Stimulated activated CD4-positive, alpha-beta T cell treated with anti-CD3 and anti-CD28 coated beads, TNF-alpha, amount 100 ng/mL, for 48 hours (primary cell): ENCODE data around the gene SMAD5.

ENCODE experiments used
- DNase-seq, 3 donors: peaks; one replicate each; pipeline ENCODE4 v3.0.0-alpha.2; 2020; ENCODE audit warnings: low read depth in 3 of 3

The SMAD5 gene

DNA sequence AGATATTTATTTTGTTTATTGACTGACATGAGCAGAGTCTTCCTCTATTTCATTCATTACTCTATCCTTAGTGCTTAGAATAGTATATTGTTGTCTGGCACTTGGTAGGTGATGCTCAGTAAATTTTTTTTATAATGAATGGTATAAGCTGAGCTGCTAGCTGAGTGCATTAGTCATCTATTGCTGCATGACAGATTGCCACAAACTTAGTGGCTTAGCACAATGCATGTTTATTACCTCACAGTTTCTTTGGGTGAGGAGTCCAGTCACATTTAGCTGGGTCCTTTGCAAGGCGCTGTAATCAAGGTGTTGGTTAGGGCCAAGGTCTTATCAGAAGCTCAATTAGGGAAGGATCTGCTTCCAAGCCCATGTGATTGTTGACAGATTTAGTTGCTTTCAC is 23.1 kb downstream of the SMAD5 start:
- no peak for DNase-seq

DNA sequence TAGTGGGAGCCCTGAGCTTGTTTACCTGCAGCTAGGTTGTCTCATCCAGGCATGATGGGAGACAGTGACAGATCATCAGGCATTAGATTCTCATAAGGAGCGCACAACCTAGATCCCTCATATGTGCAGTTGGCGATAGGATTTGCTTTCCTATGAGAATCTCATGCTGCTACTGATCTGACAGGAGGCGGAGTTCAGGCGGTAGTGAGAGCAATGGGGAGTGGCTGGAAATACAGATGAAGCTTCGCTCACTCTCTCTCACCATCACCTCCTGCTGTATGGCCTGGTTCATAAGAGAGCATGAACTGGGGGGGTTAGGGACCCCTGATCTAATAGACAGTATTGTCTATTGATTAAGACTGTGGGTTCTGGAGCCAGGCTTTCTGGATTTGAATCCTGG is 24.9 kb downstream of the SMAD5 start:
- no peak for DNase-seq

DNA sequence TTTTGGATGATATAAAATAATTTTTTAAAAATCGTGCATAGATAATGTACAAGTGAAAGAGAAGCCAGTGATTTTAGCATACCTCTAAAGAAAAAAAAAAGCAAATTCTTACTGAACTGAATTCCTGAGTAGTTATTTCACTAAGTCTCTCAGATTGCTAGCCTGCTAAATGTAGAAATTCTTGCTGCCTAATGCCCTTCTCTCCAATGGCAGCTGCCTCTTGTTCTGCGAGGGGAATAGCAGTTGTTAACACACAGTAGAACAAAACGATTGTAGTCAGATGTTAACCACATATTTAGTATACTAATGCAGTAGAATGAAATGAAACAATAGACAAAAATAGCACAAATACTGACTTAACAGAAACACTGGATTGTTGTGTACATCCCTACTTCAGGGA is 26.8 kb downstream of the SMAD5 start:
- no peak for DNase-seq

DNA sequence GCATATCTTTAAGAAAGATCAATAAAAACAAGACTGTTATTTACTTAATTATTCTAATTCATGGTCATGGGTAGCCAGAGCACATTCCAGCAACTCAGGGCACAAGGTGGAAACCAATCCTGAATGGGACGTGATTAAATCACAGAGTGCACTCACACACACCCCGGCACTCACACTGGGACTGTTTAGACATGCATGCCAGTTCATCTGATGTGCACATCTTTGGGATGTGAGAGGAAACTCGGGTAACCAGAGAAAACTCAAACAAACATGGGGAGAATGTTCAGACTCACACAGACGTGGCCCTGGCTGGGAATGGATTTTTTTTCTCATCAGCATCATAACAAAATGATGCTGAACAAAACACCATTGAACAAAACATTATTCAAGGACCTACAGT is 29.4 kb downstream of the SMAD5 start:
- no peak for DNase-seq

DNA sequence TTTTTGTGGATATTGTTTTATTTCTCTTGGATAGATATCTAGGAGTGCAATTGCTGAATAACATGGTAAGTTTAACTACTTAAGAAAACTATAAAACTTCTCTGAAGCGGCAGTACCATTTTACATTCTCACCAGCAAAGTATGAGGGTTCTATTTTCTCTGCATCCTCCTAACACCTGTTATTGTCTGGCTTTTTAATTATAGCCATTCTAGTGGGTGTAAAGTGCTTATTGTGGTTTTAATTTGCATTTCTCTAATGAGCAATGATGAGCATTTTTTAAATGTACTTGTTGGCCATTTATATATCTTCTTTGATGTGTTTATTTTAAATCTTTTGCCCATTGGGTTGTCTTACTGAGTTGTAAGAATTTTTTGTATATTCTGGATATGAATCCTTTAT is 31.6 kb downstream of the SMAD5 start:
- DNase-seq = no peak

DNA sequence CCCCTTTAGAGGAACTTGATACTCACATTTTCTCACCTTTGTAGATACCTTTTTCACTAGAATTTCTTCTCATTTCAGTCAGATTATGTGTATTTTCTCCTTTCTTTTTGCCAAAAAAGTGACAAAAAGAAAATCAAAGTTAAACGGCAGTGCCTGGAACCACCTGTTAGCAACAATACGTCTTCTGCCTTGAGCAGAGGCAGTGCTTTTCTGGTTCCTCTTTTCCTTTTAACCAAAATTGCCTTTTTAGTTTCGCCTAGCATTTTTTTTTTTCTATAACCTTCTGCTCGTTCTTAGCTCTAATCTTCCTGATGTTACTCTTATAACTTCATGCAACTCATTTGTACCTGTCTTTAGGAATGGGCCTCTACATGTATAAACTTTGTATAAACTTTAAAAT is 34.3 kb downstream of the SMAD5 start:
- DNase-seq = no peak

DNA sequence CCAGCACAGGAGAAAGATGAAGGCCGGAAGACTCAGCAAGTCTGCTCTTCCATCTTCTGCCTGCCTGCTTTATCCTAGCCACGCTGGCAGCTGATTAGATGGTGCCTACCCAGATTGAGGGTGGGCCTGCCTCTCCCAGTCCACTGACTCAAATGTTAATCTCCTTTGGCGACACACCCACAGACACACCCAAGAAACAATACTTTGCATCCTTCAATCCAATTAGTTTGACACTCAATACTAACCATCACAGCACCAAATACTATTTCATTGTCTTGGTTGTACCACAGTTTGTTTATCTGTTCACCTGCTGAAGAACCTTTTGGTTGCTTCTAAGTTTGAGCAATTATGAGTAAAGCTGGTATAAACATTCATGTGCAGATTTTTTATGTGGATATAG is 36.6 kb downstream of the SMAD5 start:
- DNase-seq = no peak

DNA sequence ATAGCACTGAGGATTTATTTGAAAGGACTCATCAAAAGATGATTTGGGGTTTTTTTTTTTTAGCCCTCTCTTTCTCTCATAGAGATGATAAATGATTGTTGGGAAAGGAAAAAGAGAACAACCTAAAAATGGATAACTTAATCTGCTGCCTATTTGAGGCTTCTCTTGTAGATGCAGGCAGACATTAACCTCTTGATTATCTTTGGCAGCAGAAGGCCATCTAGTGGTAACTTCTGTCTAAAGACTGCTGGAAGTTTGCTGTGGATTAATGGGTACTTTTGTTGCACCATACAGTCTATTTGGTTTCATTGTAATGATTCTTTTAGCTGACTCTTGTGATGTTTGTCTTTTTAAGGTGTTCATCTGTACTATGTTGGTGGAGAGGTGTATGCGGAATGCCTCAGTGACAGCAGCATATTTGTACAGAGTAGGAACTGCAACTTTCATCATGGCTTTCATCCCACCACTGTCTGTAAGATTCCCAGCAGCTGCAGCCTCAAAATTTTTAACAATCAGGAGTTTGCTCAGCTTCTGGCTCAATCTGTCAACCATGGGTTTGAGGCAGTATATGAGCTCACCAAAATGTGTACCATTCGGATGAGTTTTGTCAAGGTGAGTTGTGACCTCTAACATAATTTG is 41.5 kb downstream of the SMAD5 start:
- no peak for DNase-seq

DNA sequence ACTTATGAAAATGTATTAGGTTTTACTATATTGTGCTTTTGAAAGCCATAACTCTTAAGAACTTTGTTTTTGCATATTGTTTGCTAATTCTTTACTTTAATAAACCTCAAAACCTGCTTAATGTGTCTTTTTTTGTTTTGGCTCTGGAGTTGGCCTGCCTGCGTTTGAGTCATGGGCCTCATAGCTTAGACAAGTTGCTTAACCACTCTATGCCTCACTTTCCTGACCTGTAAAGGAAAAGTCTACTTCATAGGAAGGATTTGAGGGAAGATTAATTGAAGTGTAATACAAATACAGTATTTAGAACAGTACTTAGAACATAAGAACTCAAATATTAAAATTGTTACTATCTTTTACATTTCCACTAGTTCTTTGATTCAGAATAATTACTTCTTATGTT is 50.0 kb downstream of the SMAD5 start:
- no peak for DNase-seq

DNA sequence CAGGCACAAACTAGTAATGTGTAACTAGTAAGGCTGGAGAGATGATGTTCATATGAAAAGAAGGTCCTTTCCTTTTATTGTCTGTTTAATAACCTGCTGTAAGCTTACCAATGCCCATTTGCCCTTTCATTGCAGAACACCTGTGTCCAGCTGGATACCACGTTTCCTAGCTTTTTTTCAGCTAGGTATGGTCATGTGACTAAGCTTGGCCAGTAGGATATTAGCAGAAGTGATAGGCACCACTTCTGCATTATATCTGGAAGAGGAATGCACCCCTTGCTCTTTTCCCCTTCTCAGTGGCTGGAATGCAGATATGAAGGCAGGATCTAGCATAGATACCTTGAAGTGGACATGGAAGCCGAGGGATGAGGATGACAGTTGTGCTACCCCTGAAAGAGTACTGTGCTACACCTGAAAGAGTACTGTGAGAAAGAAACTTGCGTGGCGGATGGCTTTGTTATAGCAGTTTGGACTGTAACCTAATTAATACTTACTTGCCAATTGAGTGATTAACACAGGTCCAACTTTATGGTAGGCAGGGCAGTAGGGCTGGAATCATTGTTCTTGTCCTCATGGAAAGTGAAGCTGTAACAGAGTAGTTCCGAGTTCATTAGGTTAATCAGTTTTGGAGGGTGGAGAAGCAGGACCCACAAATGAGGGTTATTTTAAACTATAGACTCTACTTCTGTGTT is 53.5 kb downstream of the SMAD5 start:
- DNase-seq = no peak

DNA sequence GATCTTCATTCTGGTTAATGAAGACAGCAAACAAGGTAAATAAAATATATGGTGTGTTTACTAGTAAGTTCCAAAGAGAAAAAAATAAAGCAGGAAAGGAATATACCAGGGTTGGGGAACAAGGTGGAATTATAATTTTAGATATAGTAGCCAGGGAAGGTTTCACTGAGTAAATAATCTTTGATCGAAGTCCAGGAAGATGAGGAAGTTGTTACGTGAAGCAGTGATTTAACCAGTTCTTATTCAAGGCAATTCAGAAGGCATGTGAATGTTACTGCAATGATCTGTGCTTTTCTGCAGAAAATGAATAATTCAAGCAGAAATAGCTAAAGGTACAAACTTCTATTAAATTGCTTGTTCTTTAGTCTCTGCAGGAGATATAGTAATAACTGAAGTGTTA is 54.2 kb downstream of the SMAD5 start:
- no peak for DNase-seq

DNA sequence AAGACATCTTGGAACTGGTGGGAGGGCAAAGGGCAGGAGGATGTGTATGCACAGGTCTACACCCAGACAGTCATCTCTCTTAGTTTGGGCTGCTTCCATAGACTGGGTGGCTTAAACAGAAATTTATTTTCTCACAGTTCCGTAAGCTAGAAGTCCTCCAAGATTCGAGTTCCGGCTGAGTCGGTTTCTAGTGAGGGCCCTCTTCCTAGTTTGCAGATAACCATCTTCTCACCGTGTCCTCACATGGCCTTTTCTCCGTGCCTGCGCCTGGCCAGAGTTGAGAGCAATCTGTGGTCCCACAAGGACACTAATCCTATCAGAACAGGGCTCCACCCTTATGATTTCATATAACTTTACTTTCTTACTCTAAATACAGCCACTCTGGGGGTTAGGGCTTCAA is 56.2 kb downstream of the SMAD5 start:
- DNase-seq = no peak

DNA sequence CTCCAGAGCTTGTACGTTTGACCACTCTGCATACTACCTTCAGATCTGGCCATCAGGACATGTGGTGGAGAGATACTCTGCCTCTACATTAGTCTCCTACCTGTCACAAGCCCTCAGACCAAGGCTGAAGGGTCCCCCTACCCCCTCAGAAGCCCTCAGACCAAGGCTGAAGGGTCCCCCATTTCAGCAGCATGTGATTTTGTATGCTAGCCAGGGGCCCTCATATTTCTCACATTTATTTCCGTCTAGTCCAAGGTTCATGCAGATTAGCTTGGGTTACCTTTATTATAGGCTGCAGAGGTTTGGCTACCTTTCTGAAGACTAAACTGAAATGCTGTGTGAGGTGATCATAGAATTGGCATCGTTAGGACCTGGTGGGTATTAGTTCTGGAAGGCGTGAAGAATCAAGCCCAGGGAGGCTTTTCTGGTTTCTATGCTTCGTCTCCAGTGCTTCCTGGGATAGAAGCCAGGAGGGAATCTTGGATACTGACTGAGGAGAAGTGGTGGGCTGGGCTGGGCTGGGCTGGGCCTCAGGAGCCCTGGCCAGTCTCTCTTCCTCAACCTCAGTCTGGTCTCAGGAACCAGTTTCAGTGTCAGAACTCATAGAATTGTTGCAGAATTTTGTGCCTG is 57.6 kb downstream of the SMAD5 start:
- DNase-seq = no peak

DNA sequence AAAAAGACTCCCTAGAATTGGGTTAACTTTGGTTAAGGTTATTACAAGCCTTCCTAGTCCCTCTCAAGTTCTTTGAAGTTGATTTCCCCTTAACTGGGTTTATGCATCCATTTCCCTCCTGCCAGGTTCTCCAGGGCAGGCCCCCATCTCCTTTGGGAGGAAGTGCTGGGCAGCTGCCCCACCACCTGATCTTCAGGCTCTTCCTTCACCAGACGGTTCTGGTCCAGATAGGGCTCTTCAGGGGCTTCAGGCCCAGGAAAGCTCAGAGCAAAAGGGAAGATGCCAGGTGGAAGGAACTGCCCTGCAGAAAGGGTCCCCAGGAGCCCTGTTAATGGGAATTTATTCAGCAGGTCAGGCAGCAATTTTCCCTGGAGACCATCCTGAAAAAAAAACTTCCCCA is 58.3 kb downstream of the SMAD5 start:
- no peak for DNase-seq

DNA sequence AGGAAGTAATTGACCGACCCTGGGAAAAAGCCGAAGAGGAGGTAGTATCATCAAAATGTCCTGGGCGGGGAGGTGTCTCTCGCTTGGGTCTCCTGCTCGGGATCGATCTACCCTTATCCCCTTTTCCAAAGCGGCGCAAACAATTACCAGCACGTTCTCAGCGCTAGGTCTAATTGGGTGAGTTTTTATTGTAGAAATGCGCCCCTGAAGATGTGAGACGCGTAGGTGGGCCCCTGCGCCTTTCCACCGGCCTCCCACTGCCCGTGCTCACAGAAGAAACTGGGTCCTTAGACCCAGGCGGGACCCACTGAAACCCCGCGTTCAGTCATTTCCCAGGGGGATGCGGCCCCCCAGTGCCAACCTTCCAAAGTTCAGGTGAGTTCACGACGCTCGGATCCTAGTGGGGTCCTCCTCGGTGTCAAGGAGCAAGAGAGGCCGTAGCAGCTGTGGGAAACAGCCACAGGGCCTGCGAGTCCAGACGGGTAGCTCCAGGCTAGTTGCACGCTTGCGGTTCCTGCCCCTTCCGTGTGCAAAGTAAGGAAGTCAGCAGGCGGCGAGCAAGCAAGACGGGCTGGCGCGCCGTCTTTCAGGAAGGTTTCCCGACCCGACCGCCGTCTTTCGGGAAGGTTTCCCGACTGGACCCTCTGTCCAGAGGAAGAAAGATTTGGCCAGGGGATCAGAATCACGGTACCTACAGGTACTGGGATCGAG is 58.8 kb downstream of the SMAD5 start:
- no peak for DNase-seq

DNA sequence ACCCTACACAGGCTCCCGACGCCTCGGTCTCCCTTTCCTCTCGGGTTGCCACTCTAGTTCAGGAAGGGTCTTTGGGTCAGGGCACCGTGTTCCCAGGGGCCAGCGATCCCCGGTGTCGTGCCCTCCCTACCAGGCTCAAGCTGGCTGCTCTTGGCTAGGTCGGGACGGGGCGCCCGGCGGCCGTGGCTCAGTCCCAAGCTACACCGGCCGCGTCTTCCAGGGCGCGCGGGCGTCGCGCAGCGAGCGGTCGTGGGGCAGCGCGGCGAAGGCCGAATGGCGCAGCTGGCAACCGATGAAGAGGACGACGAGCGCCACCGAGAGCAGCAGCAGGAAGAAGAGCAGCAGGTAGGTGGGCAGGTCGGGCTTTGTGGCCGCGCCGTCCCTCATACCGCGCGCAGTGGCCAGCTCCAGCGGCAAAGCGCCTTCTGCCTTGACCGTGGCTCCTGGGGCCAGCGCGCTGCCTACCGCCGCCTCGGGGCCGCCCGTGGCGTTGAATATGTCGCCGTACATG is 59.4 kb downstream of the SMAD5 start:
- no peak for DNase-seq

DNA sequence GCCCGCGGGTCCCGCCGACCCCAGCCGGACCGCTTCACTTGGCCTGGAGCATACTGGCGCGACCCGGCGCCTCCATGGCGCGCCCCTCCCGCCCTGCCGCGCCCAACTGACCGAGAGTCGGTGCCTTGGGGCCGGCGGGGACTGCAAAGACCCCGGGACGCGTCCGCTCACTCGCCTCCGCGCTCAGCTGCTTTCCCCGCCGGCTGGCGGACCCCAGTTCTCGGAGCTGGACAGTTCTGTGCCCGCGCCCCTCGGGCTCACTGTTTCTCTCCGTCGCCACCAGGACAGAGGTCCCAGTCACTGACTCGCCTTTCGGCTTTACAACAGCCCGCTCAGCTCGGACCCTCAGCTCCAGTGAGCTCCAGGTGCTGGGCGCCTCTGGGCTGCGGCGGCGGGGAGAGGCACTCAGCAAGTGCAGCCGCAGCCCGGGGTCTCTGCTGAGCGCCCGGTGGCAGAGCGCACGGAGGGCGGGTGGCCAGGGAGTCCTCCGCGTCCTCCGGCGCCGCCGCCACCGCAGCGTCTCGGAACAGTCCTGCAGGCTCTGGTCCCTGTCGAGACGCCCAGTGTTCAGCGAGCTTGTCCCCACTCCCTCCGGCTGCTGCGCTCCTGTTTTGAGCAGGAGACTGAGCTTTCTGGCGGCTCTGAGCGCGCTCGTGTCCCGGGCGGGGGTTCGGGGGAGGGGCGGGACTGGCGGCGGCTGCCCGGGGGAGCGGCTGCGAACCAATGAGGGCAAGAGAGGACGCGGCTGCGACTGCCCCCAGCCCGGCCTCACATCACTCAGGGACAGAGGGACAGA is 60.1 kb downstream of the SMAD5 start, which contains the start of gene SMIM32:
Gene SMIM32, minus strand, starts transcription at position 637 of the 796 bp plus-strand sequence. CDS start 638 bp downstream, outside the sequence.
- no peak for DNase-seq

DNA sequence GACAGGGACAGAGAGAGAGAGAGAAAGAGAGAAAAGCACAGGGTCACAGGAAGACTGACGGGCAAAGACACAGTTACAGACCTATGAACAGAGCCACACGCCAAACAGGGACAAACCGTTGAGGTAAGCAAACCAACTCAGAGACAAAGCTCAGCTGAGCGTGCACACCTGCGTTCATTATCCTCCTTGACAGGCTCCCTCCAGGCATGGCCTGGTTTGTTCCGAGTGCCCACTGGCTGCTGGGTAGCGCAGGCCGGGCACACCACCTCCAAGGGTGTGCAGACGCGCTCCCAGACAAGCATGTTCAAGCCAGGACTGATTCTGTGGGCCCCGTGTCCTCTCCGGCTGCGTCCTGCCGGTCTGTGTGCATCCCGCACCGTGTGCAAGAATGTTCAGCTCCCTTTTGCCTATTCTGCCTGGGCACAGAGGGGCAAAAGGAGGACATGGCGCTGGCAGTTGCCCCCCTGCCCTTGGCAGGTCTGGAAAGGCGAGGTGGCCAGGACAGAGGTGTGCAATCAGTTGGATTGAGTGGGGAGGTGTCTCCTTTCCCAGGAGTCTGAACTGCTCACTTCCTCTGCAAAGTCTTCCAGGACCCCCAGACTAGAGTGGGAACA is 60.8 kb downstream of the SMAD5 start:
- DNase-seq = no peak

DNA sequence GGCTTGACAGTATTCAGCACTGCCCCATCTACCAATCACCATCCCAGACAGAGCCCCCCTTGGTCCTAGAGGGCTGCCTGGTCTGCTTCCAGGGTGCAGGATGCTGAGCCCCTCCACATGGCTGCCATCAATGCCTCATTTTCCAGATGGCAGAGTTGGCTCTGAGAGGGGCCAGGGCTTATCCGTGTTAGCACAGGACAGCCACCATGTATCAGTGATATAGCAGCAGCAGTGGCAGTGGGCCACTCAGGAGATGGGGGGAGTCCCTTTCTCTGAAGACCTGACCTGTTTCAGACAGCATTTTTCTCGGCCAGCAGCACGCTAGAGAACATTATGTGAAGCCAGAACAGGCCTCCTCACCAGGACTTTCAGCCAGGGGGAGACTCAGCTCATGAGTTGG is 61.9 kb downstream of the SMAD5 start:
- DNase-seq = no peak

DNA sequence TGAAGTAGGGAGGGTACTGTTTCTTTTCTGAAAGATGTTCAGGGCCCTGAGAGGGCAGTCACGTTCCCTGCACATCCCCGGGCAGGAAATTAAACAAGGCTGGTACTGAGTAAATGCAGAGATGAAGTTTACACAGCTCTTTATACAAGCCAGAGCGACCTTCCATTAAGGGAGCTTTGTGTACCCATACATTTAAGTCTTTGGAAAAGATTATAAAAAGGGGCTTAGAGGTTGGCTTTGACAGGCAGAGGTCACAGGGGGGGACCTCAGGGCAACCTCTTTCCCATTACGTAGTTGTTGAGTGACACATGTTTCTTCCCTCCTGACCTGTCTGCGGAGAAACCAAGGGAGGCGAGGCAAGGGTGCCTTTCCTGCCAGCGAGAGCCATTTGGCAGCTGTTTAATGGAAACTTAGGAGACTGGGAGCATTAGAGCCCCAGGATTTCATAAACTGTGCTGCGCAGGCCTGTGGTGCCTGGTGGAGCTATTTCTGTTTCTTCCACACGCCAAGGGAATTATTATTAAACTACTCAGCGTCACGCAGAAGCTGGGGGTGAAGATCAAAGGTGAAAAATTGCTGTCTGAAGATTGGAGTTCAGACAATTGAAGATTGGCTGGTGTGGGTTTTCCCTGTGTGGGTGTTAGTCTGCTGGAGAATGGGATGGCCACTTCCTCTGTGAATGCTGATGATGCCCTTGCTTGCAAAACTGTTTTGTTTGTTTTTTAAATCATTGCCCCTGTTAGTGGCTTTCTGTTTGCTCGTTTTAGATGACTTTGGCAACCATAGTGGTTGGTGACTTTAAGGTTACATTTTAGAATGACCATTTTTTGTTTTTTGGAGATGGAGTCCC is 63.6 kb downstream of the SMAD5 start:
- DNase-seq = no peak
